WERI-Rb-1 (cell line): ENCODE measurements around the gene TUBB4A.

ENCODE experiments used
- DNase-seq: peaks from one replicate; pipeline ENCODE4 v3.0.0-alpha.2; 2020
- H3K27ac ChIP-seq: fragments of 250-450 bp; sonication (Bioruptor Pico); 2 replicates; pipeline ENCODE4 v1.5.1; 2020; ENCODE audit warnings: mild to moderate bottlenecking, moderate library complexity
- H3K27me3 ChIP-seq: fragments of 250-450 bp; sonication (Bioruptor Pico); 2 replicates; pipeline ENCODE4 v1.5.1; 2021; ENCODE audit warnings: mild to moderate bottlenecking, low read depth, moderate library complexity; ENCODE audit not compliant: insufficient read depth, severe bottlenecking
- H3K36me3 ChIP-seq: fragments of 250-450 bp; sonication (Bioruptor Pico); 2 replicates; pipeline ENCODE4 v1.5.1; 2020; ENCODE audit warnings: mild to moderate bottlenecking, moderate library complexity
- H3K4me3 ChIP-seq: 2 replicates; pipeline ENCODE4 v1.5.1; 2011; ENCODE audit warnings: low read depth, mild to moderate bottlenecking, control low read depth, low read length
- H3K9me3 ChIP-seq: fragments of 250-450 bp; sonication (Bioruptor Pico); 2 replicates; pipeline ENCODE4 v1.5.1; 2021; ENCODE audit warnings: mild to moderate bottlenecking, moderate library complexity; ENCODE audit not compliant: severe bottlenecking
- CTCF ChIP-seq: IDR thresholded peaks from 2 replicates; pipeline ENCODE4 v1.5.1; 2011; ENCODE audit warnings: low read depth, mild to moderate bottlenecking, control low read depth, inconsistent platforms, low read length

The TUBB4A gene

DNA sequence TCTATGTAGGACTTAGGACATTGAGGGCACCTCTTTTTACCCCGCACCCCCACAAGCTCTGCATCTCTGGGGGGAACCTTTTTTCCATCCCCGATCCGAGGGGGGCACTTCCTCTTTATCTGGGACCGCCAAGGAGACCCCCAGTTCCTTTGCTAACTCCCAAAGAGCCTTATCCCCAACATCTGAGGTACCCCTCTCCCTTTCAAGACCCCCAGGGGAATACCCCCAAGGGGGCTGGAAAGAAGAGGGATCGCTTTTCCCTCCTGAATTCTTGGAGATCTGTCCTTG is 29.8 kb upstream of the TUBB4A start:
- no peak overlapping the region for H3K27ac ChIP-seq
- no peak for TF ChIP-seq CTCF
- H3K36me3 ChIP-seq, result peaks cover 7% of the 10 kb centered on the region
- no peak overlapping the region; the same call in 1 of the 2 replicates for H3K4me3 ChIP-seq
- no peak for DNase-seq
- peaks cover 2% of the 10 kb centered on the region for H3K9me3 ChIP-seq
- H3K27me3 ChIP-seq, result no peaks in the 10 kb centered on the region

- H3K4me3 ChIP-seq, result peak overlapping the region; percentile 82
- H3K9me3 ChIP-seq, result peaks cover 2% of the 10 kb centered on the region
- no peak for DNase-seq
- no peak for TF ChIP-seq CTCF
- H3K36me3 ChIP-seq, result peaks cover 7% of the 10 kb centered on the region
- H3K27me3 ChIP-seq, result no peaks in the 10 kb centered on the region
- H3K27ac ChIP-seq, result peak overlapping the region; percentile 17; the same call in 1 of the 2 replicates
Observed at GRCh38 chr19:6531163-6531955, 29.2 kb upstream of the TUBB4A start.

GRCh38 chr19:6530386-6531162 is 28.5 kb upstream of the TUBB4A start, which contains the start of gene TNFSF9:
TNFSF9 (plus strand) TSS chr19:6531026; CDS start chr19:6531037, 11 bp downstream.
- peak; percentile 89 for DNase-seq
- Histone ChIP-seq H3K27me3 (no peaks in the 10 kb centered on the region), H3K27ac (peak within 1 kb of the TSS; percentile 63), H3K4me3 (peak within 1 kb of the TSS; percentile 82), H3K9me3 (no peaks in the 10 kb centered on the region), H3K36me3 (peaks cover 4% of the 10 kb centered on the region)
- no peak for TF ChIP-seq CTCF

DNA sequence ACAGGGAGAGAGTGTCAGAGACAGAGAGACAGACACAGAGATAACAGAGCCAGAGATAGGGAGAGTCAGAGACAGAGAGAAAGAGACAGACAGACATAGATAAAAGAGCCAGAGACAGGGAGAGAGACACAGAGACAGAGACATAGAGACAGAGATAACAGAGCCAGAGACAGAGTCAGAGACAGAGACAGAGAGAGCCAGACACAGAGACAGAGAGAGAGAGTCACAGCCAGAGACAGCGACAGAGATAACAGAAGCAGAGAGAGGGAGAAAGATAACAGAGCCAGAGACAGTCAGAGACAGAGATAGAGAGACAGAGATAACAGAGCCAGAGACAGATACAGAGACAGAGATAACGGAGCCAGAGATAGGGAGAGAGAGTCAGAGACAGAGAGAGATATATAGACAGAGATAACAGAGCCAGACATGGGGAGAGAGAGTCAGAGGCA is 27.9 kb upstream of the TUBB4A start:
- Histone ChIP-seq H3K36me3 (0 out of 2 replicates have a peak, but pooled peaks cover 2% of the 10 kb centered on the region), H3K27me3 (no peaks in the 10 kb centered on the region), H3K27ac (no peak overlapping the region), H3K9me3 (no peaks in the 10 kb centered on the region), H3K4me3 (peak overlapping the region; percentile 82; the same call in 1 of the 2 replicates)
- DNase-seq, result no peak
- no peak for TF ChIP-seq CTCF

DNA sequence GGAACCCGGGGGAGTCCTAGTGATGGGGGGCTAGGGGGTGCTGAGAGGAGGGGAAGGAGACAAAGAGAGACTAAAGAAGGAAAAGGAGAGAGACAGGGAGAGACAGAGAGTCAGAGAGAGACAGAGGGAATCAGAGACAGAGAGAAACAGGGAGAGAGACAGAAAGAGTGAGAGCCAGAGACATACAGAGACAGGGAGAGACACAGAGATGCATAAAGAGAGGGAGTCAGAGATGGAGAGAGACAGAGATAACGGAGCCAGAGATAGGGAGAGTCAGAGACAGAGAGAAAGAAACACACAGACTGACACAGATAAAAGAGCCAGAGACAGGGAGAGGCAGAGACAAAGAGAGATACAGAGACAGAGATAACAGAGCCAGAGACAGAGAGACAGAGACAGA is 27.2 kb upstream of the TUBB4A start:
- H3K27me3 ChIP-seq, result no peaks in the 10 kb centered on the region
- no peak overlapping the region for H3K4me3 ChIP-seq
- no peaks in the 10 kb centered on the region for H3K9me3 ChIP-seq
- H3K27ac ChIP-seq, result no peak overlapping the region
- no peak for DNase-seq
- no peak for TF ChIP-seq CTCF
- no peaks in the 10 kb centered on the region for H3K36me3 ChIP-seq
